ENCODE data around the gene FLOT1. TPM values are rescaled to one million over a fixed set of nuclear protein-coding genes. Genes with fewer than 3 reads are reported as not detected.

The FLOT1 gene
- 100 to 1,000 TPM; 125 to 131 TPM for total RNA-seq

- Mint-ChIP-seq H3K36me3 (ENCODE audit: low read depth) (peaks cover 51% of the 10 kb centered on the region), H3K27ac (peak within 1 kb of the TSS; percentile 85), H3K9me3 (no peaks in the 10 kb centered on the region), H3K4me1 (peaks cover 67% of the 10 kb centered on the region), H3K27me3 (peaks cover 5% of the 10 kb centered on the region), H3K4me3 (peak within 1 kb of the TSS; percentile 92)
- peak; percentile 94 for DNase-seq
- ChIA-PET POLR2A (interaction anchor here (0.7 to 2.3 kb wide), 15 partner anchors 9 to 755 kb away, joined by 3 to 8 read pairs (median 4); partner anchors contain the start of genes MDC1, NRM and VARS2), CTCF (interaction anchor here (1.0 to 2.0 kb wide), 6 partner anchors 12 to 129 kb away, joined by 3 to 8 read pairs (median 3); no protein-coding TSS in a partner anchor)
Observed at GRCh38 chr6:30742316-30743098, at the start of gene FLOT1. Gene FLOT1, minus strand, starts transcription at chr6:30742687. Its CDS starts 498 bp downstream, at chr6:30742189.

- ChIA-PET CTCF (interaction anchor here (2.9 kb wide), 1 partner anchor 39 kb away, joined by 10 read pairs; no protein-coding TSS in a partner anchor), POLR2A (interaction anchor here (0.6 to 1.3 kb wide), 2 partner anchors 9 to 19 kb away, joined by 3 read pairs; no protein-coding TSS in a partner anchor)
- Mint-ChIP-seq H3K4me1 (peaks cover 53% of the 10 kb centered on the region), H3K27me3 (peaks cover 5% of the 10 kb centered on the region), H3K9me3 (no peaks in the 10 kb centered on the region), H3K4me3 (no peak overlapping the region), H3K27ac (no peak overlapping the region), H3K36me3 (ENCODE audit: low read depth) (no peaks in the 10 kb centered on the region)
- no peak for DNase-seq
Observed at GRCh38 chr6:30790724-30791383, 48.4 kb upstream of the FLOT1 start.

- CTCF ChIA-PET: interaction anchor here (1.6 to 2.9 kb wide), 2 partner anchors 21 to 40 kb away, joined by 4 to 10 read pairs; no protein-coding TSS in a partner anchor
- Mint-ChIP-seq H3K27ac (no peak overlapping the region), H3K4me3 (no peak overlapping the region), H3K4me1 (peaks cover 59% of the 10 kb centered on the region), H3K9me3 (no peaks in the 10 kb centered on the region), H3K27me3 (peaks cover 4% of the 10 kb centered on the region), H3K36me3 (ENCODE audit: low read depth) (no peaks in the 10 kb centered on the region)
- POLR2A ChIA-PET: interaction anchor here (1.2 to 1.3 kb wide), 2 partner anchors 8 to 21 kb away, joined by 3 to 4 read pairs; no protein-coding TSS in a partner anchor
- DNase-seq: no peak
Observed at GRCh38 chr6:30789606-30790005, 47.1 kb upstream of the FLOT1 start.

- peak; percentile 19 for DNase-seq
- Mint-ChIP-seq H3K4me3 (no peak overlapping the region), H3K36me3 (ENCODE audit: low read depth) (no peaks in the 10 kb centered on the region), H3K27me3 (peaks cover 4% of the 10 kb centered on the region), H3K4me1 (peaks cover 50% of the 10 kb centered on the region), H3K27ac (peak overlapping the region; percentile 21), H3K9me3 (no peaks in the 10 kb centered on the region)
- CTCF ChIA-PET: interaction anchor here (0.9 to 1.7 kb wide), 7 partner anchors 33 to 128 kb away, joined by 3 to 5 read pairs (median 3); partner anchors contain the start of gene VARS2
- POLR2A ChIA-PET: interaction anchor here (0.8 to 1.5 kb wide), 6 partner anchors 9 to 67 kb away, joined by 3 to 9 read pairs (median 3); no protein-coding TSS in a partner anchor
Observed at GRCh38 chr6:30787954-30788353, 45.5 kb upstream of the FLOT1 start.

GRCh38 chr6:30782425-30783014 is 40.0 kb upstream of the FLOT1 start:
- H3K4me1 Mint-ChIP-seq: peaks cover 30% of the 10 kb centered on the region
- ChIA-PET POLR2A (no interaction called here), CTCF (interaction anchor here (1.2 kb wide), 1 partner anchor 52 kb away, joined by 3 read pairs; no protein-coding TSS in a partner anchor)
- H3K4me3 Mint-ChIP-seq: no peak overlapping the region
- DNase-seq: no peak
- H3K36me3 Mint-ChIP-seq (ENCODE audit: low read depth): no peaks in the 10 kb centered on the region
- H3K27ac Mint-ChIP-seq: no peak overlapping the region
- H3K27me3 Mint-ChIP-seq: no peaks in the 10 kb centered on the region
- H3K9me3 Mint-ChIP-seq: no peaks in the 10 kb centered on the region

- POLR2A ChIA-PET: interaction anchor here (0.9 to 1.2 kb wide), 3 partner anchors 8 to 13 kb away, joined by 3 to 4 read pairs (median 3); no protein-coding TSS in a partner anchor
Observed at GRCh38 chr6:30781743-30782424, 39.4 kb upstream of the FLOT1 start.

GRCh38 chr6:30781395-30781742 is 38.9 kb upstream of the FLOT1 start:
- Mint-ChIP-seq H3K4me3 (no peak overlapping the region), H3K27ac (no peak overlapping the region), H3K27me3 (no peaks in the 10 kb centered on the region)

More at GRCh38 chr6:30781743-30782424, 39.4 kb upstream of the FLOT1 start:
- Mint-ChIP-seq H3K9me3 (no peaks in the 10 kb centered on the region), H3K27ac (no peak overlapping the region), H3K4me1 (peaks cover 35% of the 10 kb centered on the region), H3K4me3 (no peak overlapping the region), H3K27me3 (no peaks in the 10 kb centered on the region), H3K36me3 (ENCODE audit: low read depth) (no peaks in the 10 kb centered on the region)
- CTCF ChIA-PET: interaction anchor here (1.2 kb wide), 1 partner anchor 51 kb away, joined by 3 read pairs; no protein-coding TSS in a partner anchor
- DNase-seq: no peak

GRCh38 chr6:30780642-30780920 is 38.1 kb upstream of the FLOT1 start:
- CTCF ChIA-PET: no interaction called here
- no peak for DNase-seq
- Mint-ChIP-seq H3K27me3 (no peaks in the 10 kb centered on the region), H3K36me3 (ENCODE audit: low read depth) (no peaks in the 10 kb centered on the region), H3K4me1 (peaks cover 25% of the 10 kb centered on the region), H3K9me3 (no peaks in the 10 kb centered on the region), H3K4me3 (no peak overlapping the region), H3K27ac (no peak overlapping the region)
- POLR2A ChIA-PET: no interaction called here

More at GRCh38 chr6:30781395-30781742, 38.9 kb upstream of the FLOT1 start:
- no peak for DNase-seq
- POLR2A ChIA-PET: interaction anchor here (0.9 to 1.2 kb wide), 3 partner anchors 9 to 12 kb away, joined by 3 to 4 read pairs (median 3); no protein-coding TSS in a partner anchor
- Mint-ChIP-seq H3K36me3 (ENCODE audit: low read depth) (no peaks in the 10 kb centered on the region), H3K4me1 (peaks cover 30% of the 10 kb centered on the region), H3K9me3 (no peaks in the 10 kb centered on the region)
- CTCF ChIA-PET: interaction anchor here (1.2 kb wide), 1 partner anchor 51 kb away, joined by 3 read pairs; no protein-coding TSS in a partner anchor

GRCh38 chr6:30779850-30780641 is 37.6 kb upstream of the FLOT1 start:
- CTCF ChIA-PET: no interaction called here
- Mint-ChIP-seq H3K27me3 (no peaks in the 10 kb centered on the region), H3K4me3 (no peak overlapping the region), H3K4me1 (peaks cover 19% of the 10 kb centered on the region), H3K27ac (no peak overlapping the region), H3K36me3 (ENCODE audit: low read depth) (no peaks in the 10 kb centered on the region), H3K9me3 (no peaks in the 10 kb centered on the region)
- no peak for DNase-seq
- POLR2A ChIA-PET: no interaction called here

- POLR2A ChIA-PET: interaction anchor here (1.2 kb wide), 1 partner anchor 31 kb away, joined by 3 read pairs; no protein-coding TSS in a partner anchor
- H3K9me3 Mint-ChIP-seq: no peaks in the 10 kb centered on the region
- no peak overlapping the region for H3K27ac Mint-ChIP-seq
- no peaks in the 10 kb centered on the region for H3K36me3 Mint-ChIP-seq (ENCODE audit: low read depth)
- no peaks in the 10 kb centered on the region for H3K27me3 Mint-ChIP-seq
- no peak for DNase-seq
- H3K4me3 Mint-ChIP-seq: no peak overlapping the region
- H3K4me1 Mint-ChIP-seq: peaks cover 18% of the 10 kb centered on the region
- CTCF ChIA-PET: interaction anchor here (1.0 to 1.3 kb wide), 2 partner anchors 10 to 47 kb away, joined by 3 read pairs; no protein-coding TSS in a partner anchor
Observed at GRCh38 chr6:30778001-30778635, 35.6 kb upstream of the FLOT1 start.

GRCh38 chr6:30777155-30777485 is 34.6 kb upstream of the FLOT1 start:
- H3K4me3 Mint-ChIP-seq: no peak overlapping the region
- POLR2A ChIA-PET: interaction anchor here (1.2 kb wide), 1 partner anchor 30 kb away, joined by 3 read pairs; no protein-coding TSS in a partner anchor
- no peak overlapping the region for H3K27ac Mint-ChIP-seq
- CTCF ChIA-PET: interaction anchor here (0.6 to 1.0 kb wide), 3 partner anchors 46 to 310 kb away, joined by 3 read pairs; no protein-coding TSS in a partner anchor
- H3K27me3 Mint-ChIP-seq: no peaks in the 10 kb centered on the region
- peaks cover 2% of the 10 kb centered on the region for H3K9me3 Mint-ChIP-seq
- no peak for DNase-seq
- peaks cover 25% of the 10 kb centered on the region for H3K4me1 Mint-ChIP-seq
- H3K36me3 Mint-ChIP-seq (ENCODE audit: low read depth): no peaks in the 10 kb centered on the region
